HepG2 (cell line): ENCODE results near the gene MAPK8.

ENCODE experiments used
- ARNT ChIP-seq: fragments of 450-650 bp; IDR thresholded peaks from 2 replicates; pipeline ENCODE4 v1.6.1; 2017
- FOXJ3 ChIP-seq: sonication (generic); formaldehyde crosslinking; IDR thresholded peaks from 2 replicates; pipeline ENCODE4 v1.4.0; 2020; ENCODE audit warnings: missing genetic modification reagents, mild to moderate bottlenecking, borderline replicate concordance
- ISL2 ChIP-seq: sonication (generic); formaldehyde crosslinking; IDR thresholded peaks from 2 replicates; pipeline ENCODE4 v1.5.0; 2020; ENCODE audit warnings: missing genetic modification reagents
- PTBP1 ChIP-seq: fragments of 200-400 bp; formaldehyde crosslinking; IDR thresholded peaks from 2 replicates; pipeline ENCODE4 v1.6.1; 2018; ENCODE audit warnings: low read length, low read depth; ENCODE audit not compliant: poor library complexity, severe bottlenecking
- SMARCC2 ChIP-seq: fragments of 450-650 bp; IDR thresholded peaks from 2 replicates; pipeline ENCODE4 v1.6.1; 2017; ENCODE audit warnings: antibody characterized with exemption, mild to moderate bottlenecking
- SP1 ChIP-seq, 2 experiments: fragments of 450-650 bp in 1 of 2; sonication (generic) in 1 of 2; formaldehyde crosslinking in 1 of 2; IDR thresholded peaks; 2 replicates each; pipeline versions ENCODE4 v1.4.0 to v1.6.1; 2016 to 2020; ENCODE audit warnings: missing genetic modification reagents in 1 of 2
- TRIM24 ChIP-seq: sonication (generic); formaldehyde crosslinking; IDR thresholded peaks from 2 replicates; pipeline ENCODE4 v1.8.0; 2022; ENCODE audit warnings: mild to moderate bottlenecking, missing genetic modification reagents
- ZNF44 ChIP-seq: sonication (generic); formaldehyde crosslinking; IDR thresholded peaks from 2 replicates; pipeline ENCODE4 v1.5.1; 2020; ENCODE audit warnings: mild to moderate bottlenecking, missing genetic modification reagents
- ZNF678 ChIP-seq: sonication (generic); formaldehyde crosslinking; IDR thresholded peaks from 2 replicates; pipeline ENCODE4 v1.4.0; 2020; ENCODE audit warnings: mild to moderate bottlenecking, missing genetic modification reagents
- ZNF878 ChIP-seq: sonication (generic); formaldehyde crosslinking; IDR thresholded peaks from 2 replicates; pipeline ENCODE4 v1.8.1; 2023; ENCODE audit warnings: mild to moderate bottlenecking, missing genetic modification reagents, moderate library complexity

DNA sequence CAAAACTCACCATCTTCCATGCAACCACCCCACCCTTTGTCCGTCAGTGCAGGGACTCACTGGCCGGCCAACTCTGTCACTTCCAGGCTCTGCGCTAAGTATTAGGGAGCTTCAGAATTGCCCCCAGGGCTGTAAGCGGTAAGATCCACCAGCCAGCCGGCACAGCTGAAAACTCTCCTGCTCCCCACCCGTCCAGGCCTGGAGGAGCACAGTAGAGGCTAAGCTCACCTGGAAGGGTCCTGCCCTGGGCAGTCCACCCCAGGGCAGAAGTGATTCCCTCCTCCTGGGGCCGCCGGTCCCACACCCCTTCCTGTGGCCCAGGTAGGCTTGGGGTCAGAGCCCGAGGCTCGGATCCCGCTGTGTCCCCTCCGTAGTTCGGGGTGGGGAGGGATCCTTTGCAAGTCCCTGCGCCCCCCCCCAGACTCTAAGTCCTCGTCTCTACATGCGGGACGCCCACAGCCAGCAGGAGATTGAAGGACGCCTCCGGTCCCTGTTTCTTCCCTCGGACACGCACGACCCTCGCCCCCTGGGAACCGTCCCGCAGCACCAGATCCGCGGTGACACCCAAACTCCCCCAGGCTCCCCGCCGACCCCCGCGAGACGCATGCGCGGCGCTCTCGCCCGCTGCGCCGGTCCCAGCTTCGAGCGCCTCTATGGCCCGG lies 159.5 kb downstream of the MAPK8 start:
- no peak for TF ChIP-seq ZNF44 (CRISPR knock-in tag)
- no peak for TF ChIP-seq ARNT
- TF ChIP-seq SP1 (IDR thresholded peaks at IDR 0.05): no peak
- no peak for TF ChIP-seq SP1 (CRISPR knock-in tag; IDR thresholded peaks at IDR 0.05)
- TF ChIP-seq SMARCC2: no peak
- no peak for TF ChIP-seq PTBP1
- TF ChIP-seq FOXJ3 (CRISPR knock-in tag): no peak
- TF ChIP-seq ISL2: no peak
- no peak for TF ChIP-seq ZNF678 (CRISPR knock-in tag)
- no peak for TF ChIP-seq TRIM24
- no peak for TF ChIP-seq ZNF878 (CRISPR knock-in tag)
